Stimulated activated CD8-positive, alpha-beta memory T cell treated with anti-CD3 and anti-CD28 coated beads, Interleukin-15, amount 100 ng/mL, for 24 hours (primary cell): ENCODE data around the gene ARTN.

Source experiments
- DNase-seq: peaks from one replicate; pipeline ENCODE4 v3.0.0-alpha.2; 2020; ENCODE audit warnings: low read depth

ARTN gene

GRCh38 chr1:43985984-43986595, 52.5 kb downstream of the ARTN start:
- DNase-seq, result no peak

DNA sequence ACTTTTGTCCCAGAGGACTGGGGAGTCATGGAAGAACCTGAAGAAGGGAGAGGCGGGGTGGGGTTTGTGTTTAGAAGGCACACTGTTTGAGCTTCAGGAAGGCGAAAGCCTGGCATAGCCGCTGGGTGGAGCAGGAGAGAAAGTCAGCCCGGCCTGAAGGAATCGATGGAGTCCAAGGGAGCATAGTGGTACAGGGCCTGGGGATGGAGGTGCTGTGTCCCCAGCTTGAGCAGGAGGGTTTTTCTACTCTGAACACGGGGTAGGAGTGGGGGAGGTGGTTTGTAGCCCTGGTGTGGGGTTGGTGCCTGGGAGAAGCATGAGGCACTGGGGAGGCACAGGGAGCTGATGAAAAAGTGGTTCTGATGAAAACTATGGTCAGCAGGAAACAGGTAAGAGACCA, 53.1 kb downstream of the ARTN start:
- DNase-seq, result no peak
